ENCODE data around the gene PPP1R9A.
"Not testable (repeated sequence)": the region's sequence is repeated elsewhere in the genome, so short reads cannot be mapped to it uniquely, and the experiment has no call there.

The PPP1R9A gene

DNA sequence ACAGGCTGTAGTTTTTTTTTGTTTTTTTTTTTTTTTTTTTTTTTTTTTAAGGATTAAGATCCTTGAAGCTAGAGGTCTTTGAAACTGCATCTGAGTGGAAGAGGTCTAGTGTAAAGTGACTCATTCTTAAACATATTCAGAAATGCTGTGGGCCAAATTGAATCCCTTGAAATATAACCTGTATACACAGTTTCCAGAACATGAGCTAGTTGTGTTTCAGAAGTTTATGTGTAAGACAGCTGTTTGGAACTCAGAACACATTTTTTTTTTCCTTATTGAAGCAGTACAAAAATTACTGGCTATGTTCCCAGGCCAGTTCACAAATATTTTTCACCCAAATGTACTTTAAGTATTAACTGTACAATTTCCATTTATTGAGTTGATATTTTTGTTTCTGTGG, 67.9 kb downstream of the PPP1R9A start:
- no peak for DNase-seq (ENCODE audit: low read depth in 2 of 2)

DNA sequence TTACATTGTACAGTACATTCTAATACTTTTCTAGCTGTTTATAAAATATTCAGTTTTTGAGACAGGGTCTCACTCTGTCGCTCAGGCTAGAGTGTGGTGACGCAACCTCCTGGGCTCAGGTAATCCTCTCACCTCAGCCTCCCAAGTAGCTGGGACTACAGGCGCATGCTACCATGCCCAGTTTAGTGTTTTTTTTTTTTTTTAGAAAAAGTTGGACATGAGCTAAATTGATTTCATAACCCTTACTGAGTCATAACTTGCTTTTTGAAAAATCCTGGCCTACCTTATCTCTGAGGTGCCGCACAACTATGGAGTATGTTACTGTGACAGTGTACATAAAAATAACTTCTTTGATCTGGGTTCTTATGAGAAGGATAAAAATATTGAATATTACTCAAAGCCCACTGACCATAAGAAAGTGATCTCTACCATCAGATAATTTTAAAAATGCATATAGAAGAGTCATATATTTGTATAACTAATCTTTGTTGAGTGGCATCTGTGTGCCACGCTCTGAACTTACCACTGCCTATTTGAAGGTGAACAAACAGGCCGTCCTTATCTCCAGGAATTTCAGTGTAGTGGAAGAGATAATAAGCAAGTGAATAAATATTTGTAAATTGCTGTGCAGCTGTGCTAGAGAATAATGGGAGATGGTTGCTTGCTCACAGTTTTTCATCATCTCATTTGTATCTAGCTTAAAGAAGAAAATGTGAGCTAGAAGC, 73.2 kb downstream of the PPP1R9A start:
- DNase-seq (ENCODE audit: low read depth in 2 of 2): no peak

- no peak for DNase-seq (ENCODE audit: low read depth in 2 of 2)
Observed at GRCh38 chr7:94995921-94996320, 88.5 kb downstream of the PPP1R9A start.

- DNase-seq (ENCODE audit: low read depth in 2 of 2): no peak
Observed at GRCh38 chr7:94996369-94996768, 89.0 kb downstream of the PPP1R9A start.

DNA sequence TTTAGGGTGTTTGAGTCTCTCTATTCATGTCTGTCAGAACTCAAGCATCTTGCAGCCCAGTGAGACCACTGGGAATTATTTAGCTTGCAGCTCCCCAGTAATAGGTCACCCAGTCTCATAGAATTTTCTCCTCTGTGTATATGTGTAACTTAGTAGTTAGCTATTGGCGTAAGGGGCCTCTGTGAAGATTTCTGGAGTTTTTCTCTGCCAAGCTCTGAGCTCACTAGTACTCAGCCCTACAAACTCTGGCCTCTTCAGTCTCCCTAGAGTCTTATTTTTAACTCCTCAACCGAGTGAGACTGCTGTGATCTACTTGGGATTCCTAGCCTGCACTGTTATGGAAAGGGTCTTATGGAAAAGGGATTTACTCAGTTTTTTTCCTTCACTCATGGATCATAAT, 90.2 kb downstream of the PPP1R9A start:
- DNase-seq (ENCODE audit: low read depth in 2 of 2): no peak

DNA sequence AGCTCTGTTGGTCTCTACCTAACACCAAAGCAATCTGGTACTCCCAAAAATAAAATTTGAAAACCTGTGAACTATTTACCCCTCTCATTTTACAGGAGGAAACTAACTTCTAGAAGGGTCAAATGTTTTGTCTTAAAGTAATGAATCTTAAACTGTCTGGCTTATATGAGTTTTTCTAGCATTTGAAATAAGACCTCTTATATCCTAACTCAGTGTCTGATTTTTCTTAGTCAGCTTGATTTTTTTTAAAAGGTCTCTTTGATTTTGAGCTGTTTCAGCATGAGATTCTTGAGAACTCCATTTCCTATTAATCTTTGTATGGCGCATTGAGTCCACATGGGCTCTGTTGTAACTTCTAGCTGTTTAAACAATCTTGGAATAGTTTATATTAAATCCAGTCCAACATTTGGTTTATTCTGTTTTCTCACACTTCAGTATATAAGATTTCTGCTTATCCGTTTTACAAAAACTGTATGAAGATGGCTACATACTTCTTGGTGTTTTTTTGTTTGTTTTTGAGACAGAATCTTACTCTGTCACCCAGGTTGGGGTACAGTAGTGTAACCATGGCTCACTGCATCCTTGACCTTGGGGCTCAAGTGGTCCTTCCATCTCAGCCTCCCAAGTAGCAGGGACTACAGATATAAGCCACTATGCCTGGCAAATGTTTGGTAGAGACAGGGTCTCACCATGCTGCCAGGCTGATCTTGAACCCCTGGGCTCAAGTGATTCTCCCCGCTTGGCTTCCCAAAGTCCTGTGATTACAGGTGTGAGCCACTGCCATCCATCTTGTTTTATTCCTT, 91.1 kb downstream of the PPP1R9A start:
- no peak for DNase-seq (ENCODE audit: low read depth in 2 of 2)

GRCh38 chr7:94999069-94999351, 91.6 kb downstream of the PPP1R9A start:
- no peak for DNase-seq (ENCODE audit: low read depth in 2 of 2)

DNA sequence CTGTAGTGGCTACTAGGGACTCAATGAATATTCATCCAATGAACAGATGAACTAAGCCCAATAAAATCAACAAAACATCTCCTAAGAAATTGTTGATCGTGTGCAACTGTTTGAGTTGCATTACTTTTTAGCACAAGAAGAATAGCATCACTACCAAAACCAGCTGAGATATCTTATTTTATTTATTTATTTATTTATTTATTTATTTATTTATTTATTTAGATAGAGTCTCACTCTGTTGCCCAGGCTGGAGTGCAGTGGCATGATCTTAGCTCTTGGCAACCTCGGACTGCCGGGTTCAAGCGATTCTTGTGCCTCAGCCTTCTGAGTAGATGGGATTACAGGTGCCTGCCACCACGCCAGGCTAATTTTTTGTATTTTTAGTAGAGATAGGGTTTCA, 92.2 kb downstream of the PPP1R9A start:
- not testable (repeated sequence) for DNase-seq (ENCODE audit: low read depth in 2 of 2)

DNA sequence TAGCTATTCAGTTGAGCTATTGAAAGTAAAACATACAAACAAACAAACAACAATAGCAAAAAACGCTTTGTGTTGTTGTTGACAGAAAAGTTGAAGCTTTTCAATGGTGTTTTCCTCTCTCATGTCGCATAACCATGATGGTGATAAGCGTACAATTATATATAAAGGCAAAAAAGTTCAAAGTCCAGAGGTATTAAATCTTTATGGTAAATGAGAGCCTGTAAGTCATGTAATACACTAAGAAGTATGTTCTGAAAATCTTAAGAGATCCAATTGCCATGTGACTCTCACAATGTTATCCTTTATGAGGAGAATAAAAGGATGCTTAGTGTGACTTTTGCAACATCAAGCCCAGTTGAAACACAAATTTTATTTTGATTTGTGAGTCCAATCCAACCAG, 93.9 kb downstream of the PPP1R9A start:
- DNase-seq (ENCODE audit: low read depth in 2 of 2): no peak

DNA sequence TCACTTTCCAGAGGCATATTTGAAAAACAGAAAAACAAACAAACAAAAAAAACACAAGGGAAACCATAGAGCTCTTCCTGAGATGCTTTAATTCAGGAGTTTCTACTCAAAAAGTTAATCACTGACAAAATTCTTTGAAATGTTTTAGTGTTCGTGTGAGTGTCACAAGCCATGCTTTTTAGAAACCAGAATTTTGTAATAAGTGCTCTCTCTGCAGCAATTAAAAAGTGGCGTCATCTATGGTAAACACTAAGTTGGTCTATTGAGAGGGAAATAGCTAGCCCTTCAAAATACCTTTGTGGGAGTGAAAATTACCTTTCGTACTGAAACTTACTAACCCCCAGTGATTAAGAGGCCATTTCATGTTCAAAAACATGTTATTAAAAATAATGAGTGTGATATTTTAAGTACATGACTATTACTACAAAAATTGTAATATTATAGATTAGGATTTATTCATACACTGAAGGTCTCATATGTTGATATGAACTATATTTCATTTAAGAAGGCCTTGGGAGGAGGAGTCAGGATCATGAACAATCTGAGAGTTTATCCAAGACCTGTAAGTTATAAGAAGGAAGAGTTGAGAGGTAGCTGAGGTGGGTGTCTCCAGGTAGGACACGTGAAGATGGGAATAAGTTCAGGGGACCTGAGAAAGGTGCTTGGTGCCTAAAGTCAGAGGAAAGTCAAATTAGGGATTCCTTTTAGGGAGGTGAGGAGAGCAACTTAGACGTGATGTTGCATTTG, 94.6 kb downstream of the PPP1R9A start:
- no peak for DNase-seq (ENCODE audit: low read depth in 2 of 2)

GRCh38 chr7:95002775-95003174, 95.4 kb downstream of the PPP1R9A start:
- no peak for DNase-seq (ENCODE audit: low read depth in 2 of 2)

DNA sequence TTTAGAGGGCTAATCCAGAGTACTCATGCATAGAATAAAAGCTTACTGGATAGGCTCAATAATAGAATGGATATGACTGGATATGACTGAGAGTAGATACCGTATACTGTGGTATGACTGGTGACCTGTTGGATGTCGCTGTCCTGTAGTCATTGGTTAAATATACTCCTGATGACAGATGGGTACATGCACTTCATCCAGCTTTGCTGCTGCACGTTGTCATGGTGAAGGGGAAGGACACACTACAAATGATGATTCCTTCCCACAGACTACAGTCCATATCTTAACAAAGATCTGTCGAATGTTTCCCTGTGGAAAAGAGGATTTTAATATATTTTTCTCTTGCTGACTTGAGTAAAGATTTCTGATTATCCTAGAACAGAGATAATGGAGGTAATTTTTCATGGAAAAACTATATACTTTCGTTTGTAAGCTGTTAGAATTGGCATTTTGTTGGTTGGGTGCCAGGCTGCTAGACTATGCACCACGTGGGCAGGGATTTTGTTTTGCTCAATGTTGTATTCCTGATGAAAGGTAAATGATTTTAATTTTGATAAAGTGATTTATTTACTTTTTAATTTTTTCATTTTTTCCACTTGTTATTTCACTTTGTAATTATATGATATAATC, 97.3 kb downstream of the PPP1R9A start:
- DNase-seq (ENCODE audit: low read depth in 2 of 2): no peak

- DNase-seq (ENCODE audit: low read depth in 2 of 2): no peak
Observed at GRCh38 chr7:95006010-95006409, 98.6 kb downstream of the PPP1R9A start.

GRCh38 chr7:95008773-95009172, 101.4 kb downstream of the PPP1R9A start:
- not testable (repeated sequence) for DNase-seq (ENCODE audit: low read depth in 2 of 2)

DNA sequence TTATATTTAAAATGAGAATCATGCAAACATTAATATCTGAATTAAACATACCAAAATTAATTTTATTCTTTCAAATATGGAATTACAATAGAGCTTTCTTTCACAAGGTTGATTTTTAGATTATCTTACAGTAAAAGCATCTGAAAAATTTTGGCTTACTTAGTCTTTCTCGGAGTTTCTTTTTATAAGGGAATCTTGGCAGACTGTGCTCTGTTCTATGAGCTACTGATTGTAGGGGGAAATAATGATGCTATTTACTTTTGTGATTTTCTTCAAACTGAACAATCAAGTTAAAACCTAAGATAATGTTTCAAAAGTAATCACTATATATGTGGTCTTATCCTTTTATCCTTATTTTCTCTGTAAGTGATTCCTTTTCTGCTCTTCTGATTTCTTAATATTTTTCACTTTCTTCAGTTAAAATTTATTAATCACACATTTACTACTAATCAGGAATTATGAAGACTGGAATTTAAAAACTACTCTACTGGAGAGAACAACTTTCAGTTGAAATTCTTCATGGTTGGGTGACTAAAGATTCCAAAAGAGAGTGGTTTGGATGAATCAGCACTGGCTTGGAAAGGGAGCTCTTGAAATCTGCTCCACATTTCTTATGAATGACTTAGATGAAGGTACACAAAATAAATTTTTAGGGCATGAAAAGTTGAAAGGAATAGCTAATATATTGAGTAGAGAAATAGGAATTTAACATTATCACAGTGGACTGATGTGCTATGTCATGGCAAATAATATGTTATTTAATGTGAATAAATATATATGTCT, 103.9 kb downstream of the PPP1R9A start:
- DNase-seq (ENCODE audit: low read depth in 2 of 2): no peak

- no peak for DNase-seq (ENCODE audit: low read depth in 2 of 2)
Observed at GRCh38 chr7:95011995-95012394, 104.6 kb downstream of the PPP1R9A start.

GRCh38 chr7:95018021-95018420, 110.6 kb downstream of the PPP1R9A start:
- no peak for DNase-seq (ENCODE audit: low read depth in 2 of 2)

GRCh38 chr7:95026018-95026417, 118.6 kb downstream of the PPP1R9A start:
- DNase-seq (ENCODE audit: low read depth in 2 of 2): no peak

- no peak for DNase-seq (ENCODE audit: low read depth in 2 of 2)
Observed at GRCh38 chr7:95026421-95027072, 119.2 kb downstream of the PPP1R9A start.

DNA sequence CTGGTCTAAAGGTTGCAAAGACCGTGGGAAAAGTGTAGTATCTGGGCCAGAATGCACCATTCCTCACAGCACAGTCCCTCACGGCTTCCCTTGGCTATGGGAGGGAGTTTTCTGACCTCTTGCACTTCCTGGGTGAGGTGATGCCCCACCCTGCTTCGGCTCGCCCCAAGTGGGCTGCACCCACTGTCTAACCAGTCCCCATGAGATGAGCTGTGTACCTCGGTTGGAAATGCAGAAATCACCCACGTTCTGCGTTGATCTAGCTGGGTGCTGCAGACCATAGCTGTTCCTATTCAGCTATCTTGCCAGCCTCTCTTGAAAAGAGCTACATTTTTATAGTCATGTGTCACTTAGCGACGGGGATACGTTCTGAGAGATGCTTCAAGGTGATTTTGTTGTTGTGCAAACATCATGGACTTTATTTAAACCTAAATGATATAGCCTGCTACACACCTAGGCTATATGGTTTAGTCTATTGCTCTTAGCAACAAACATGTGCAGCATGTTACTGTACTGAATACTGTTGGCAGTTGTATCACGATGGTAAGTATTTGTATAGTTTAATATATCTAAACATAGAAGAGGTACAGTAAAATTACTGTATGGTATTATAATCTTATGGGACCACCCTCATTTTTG, 120.0 kb downstream of the PPP1R9A start:
- no peak for DNase-seq (ENCODE audit: low read depth in 2 of 2)

DNA sequence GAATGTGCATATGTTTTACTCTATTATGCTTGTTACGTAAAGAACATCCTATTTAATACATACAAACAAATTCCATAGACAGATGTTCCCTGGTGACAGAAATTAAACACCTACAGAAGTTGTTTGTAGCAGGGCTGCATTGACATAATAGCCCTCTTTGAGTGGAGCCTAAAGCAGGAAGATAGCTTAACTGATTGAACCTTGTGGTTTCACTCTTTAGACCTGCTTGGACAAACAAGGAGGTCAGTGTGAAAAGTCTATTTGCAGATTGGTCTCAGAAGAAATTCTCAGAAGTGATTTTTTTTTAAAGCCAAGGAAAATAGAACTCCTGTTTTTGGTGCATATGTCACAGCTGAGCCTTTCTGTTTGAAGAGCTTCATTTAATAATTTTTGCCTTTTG, 121.3 kb downstream of the PPP1R9A start:
- DNase-seq (ENCODE audit: low read depth in 2 of 2): no peak

All from stimulated activated CD8-positive, alpha-beta memory T cell treated with anti-CD3 and anti-CD28 coated beads, Interleukin-2, amount 100 ng/mL, for 48 hours (primary cell).